ENCODE measurements around the gene KCTD1.

DNA sequence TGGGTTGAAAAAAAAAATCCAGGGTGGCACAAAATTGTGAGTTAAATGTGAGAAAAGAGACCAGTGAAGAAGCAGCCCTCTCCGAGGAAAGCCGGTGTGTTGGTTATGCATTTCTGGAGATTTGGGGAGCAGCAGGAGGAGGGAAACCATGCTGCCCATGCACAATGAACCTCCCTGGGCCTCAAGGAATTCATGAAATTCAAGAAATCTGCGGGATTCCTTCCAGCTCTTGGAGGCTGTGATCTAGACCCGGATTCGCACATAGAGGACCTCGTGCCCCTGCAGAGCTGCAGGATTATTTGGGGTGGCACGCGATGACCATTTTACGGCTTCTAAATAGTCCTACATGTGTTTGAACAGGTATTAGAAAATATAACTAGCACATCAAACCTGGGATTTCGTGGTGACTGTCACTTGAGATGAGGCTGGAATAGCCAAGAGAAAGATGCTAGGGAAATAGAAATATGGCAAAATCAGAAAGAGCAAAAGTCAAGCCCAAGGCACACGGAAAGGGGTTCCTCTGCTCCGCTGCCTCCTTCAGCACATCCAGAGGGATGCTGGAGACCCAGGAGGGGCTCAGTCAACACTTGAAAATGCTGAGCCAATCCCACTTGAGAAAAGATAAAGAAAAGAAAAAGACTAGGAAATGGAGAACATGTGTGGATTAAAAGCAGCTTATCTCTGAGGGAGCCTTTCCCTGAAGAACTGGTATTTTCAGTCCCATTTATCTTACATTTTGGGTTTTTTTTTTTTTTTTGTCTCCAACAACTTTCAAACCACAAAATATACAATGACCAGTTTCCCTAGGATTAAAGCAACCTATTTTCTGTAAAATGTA is 22.0 kb downstream of the KCTD1 start:
- TF ChIP-seq, protein P1, sequence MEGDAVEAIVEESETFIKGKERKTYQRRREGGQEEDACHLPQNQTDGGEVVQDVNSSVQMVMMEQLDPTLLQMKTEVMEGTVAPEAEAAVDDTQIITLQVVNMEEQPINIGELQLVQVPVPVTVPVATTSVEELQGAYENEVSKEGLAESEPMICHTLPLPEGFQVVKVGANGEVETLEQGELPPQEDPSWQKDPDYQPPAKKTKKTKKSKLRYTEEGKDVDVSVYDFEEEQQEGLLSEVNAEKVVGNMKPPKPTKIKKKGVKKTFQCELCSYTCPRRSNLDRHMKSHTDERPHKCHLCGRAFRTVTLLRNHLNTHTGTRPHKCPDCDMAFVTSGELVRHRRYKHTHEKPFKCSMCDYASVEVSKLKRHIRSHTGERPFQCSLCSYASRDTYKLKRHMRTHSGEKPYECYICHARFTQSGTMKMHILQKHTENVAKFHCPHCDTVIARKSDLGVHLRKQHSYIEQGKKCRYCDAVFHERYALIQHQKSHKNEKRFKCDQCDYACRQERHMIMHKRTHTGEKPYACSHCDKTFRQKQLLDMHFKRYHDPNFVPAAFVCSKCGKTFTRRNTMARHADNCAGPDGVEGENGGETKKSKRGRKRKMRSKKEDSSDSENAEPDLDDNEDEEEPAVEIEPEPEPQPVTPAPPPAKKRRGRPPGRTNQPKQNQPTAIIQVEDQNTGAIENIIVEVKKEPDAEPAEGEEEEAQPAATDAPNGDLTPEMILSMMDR (IDR thresholded peaks at IDR 0.05; ENCODE audit: poor library complexity), result no peak
- TF ChIP-seq EZH2 (IDR thresholded peaks at IDR 0.05; ENCODE audit: borderline replicate concordance), result no peak
